ENCODE data around the gene KIF5C. TPM values are rescaled to one million over a fixed set of nuclear protein-coding genes. Genes with fewer than 3 reads are reported as not detected.

The KIF5C gene
- total RNA-seq, 1 experiment from 2014 or later = 0.21 TPM

GRCh38 chr2:149041482-149041881, 166.5 kb downstream of the KIF5C start:
- BruUV-seq (replicated peaks) = no TSS peak
- no peak overlapping the region for H3K4me3 Mint-ChIP-seq (ENCODE audit: unreplicated experiment)
- no peak for DNase-seq (ENCODE audit: unreplicated experiment)
- no peaks in the 10 kb centered on the region for H3K27me3 Mint-ChIP-seq (ENCODE audit: insufficient read depth, unreplicated experiment)
- intact Hi-C loops (cut with micrococcal nuclease) = no loop called here
- H3K36me3 Mint-ChIP-seq (ENCODE audit: insufficient read depth, unreplicated experiment) = no peaks in the 10 kb centered on the region
- H3K27ac Mint-ChIP-seq (ENCODE audit: low read depth, unreplicated experiment) = no peak overlapping the region
- TF ChIP-seq, protein P1, sequence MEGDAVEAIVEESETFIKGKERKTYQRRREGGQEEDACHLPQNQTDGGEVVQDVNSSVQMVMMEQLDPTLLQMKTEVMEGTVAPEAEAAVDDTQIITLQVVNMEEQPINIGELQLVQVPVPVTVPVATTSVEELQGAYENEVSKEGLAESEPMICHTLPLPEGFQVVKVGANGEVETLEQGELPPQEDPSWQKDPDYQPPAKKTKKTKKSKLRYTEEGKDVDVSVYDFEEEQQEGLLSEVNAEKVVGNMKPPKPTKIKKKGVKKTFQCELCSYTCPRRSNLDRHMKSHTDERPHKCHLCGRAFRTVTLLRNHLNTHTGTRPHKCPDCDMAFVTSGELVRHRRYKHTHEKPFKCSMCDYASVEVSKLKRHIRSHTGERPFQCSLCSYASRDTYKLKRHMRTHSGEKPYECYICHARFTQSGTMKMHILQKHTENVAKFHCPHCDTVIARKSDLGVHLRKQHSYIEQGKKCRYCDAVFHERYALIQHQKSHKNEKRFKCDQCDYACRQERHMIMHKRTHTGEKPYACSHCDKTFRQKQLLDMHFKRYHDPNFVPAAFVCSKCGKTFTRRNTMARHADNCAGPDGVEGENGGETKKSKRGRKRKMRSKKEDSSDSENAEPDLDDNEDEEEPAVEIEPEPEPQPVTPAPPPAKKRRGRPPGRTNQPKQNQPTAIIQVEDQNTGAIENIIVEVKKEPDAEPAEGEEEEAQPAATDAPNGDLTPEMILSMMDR (IDR thresholded peaks at IDR 0.05; ENCODE audit: unreplicated experiment) = no peak
- peaks cover 5% of the 10 kb centered on the region for H3K4me1 Mint-ChIP-seq (ENCODE audit: insufficient read depth, unreplicated experiment)
- POLR2A ChIA-PET = interaction anchor here (0.6 to 0.7 kb wide), 3 partner anchors 17 to 237 kb away, joined by 3 read pairs; no protein-coding TSS in a partner anchor
- CTCF ChIA-PET = interaction anchor here (0.6 to 1.4 kb wide), 3 partner anchors 12 to 520 kb away, joined by 4 to 7 read pairs (median 7); no protein-coding TSS in a partner anchor
- no peaks in the 10 kb centered on the region for H3K9me3 Mint-ChIP-seq (ENCODE audit: unreplicated experiment)

- no peak overlapping the region for H3K4me3 Mint-ChIP-seq (ENCODE audit: unreplicated experiment)
- TF ChIP-seq, protein P1 (IDR thresholded peaks at IDR 0.05; ENCODE audit: unreplicated experiment) = no peak
- BruUV-seq (replicated peaks) = no TSS peak
- ChIA-PET CTCF (no interaction called here), POLR2A (no interaction called here)
- H3K27ac Mint-ChIP-seq (ENCODE audit: low read depth, unreplicated experiment) = no peak overlapping the region
- H3K9me3 Mint-ChIP-seq (ENCODE audit: unreplicated experiment) = no peaks in the 10 kb centered on the region
- H3K4me1 Mint-ChIP-seq (ENCODE audit: insufficient read depth, unreplicated experiment) = peaks cover 5% of the 10 kb centered on the region
- intact Hi-C loops (cut with micrococcal nuclease) = no loop called here
- no peaks in the 10 kb centered on the region for H3K36me3 Mint-ChIP-seq (ENCODE audit: insufficient read depth, unreplicated experiment)
- H3K27me3 Mint-ChIP-seq (ENCODE audit: insufficient read depth, unreplicated experiment) = no peaks in the 10 kb centered on the region
- DNase-seq (ENCODE audit: unreplicated experiment) = no peak
Observed at GRCh38 chr2:149042881-149043280, 167.9 kb downstream of the KIF5C start.

DNA sequence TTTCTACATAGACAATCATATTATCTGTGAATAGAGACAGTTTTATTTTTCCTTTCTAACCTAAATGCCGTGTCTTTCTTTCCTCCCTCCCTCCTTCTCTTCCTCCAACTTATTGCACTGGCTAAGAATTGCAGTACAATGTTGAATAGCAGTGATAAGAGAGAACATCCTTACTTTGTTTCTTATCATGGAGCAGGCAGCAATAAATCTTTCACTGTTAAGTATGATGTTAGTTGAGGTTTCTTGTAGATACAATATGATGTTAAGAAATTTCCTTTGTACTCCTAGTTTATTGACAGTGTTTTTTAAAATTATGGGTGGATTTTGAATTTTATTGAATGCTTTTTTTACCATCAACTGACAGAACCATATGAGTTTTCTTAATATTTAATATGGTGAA, 169.5 kb downstream of the KIF5C start:
- DNase-seq (ENCODE audit: unreplicated experiment) = no peak
- Mint-ChIP-seq H3K27me3 (ENCODE audit: insufficient read depth, unreplicated experiment) (no peaks in the 10 kb centered on the region), H3K27ac (ENCODE audit: low read depth, unreplicated experiment) (no peak overlapping the region), H3K36me3 (ENCODE audit: insufficient read depth, unreplicated experiment) (no peaks in the 10 kb centered on the region), H3K4me1 (ENCODE audit: insufficient read depth, unreplicated experiment) (peaks cover 18% of the 10 kb centered on the region), H3K9me3 (ENCODE audit: unreplicated experiment) (no peaks in the 10 kb centered on the region), H3K4me3 (ENCODE audit: unreplicated experiment) (no peak overlapping the region)
- intact Hi-C loops (cut with micrococcal nuclease) = no loop called here
- TF ChIP-seq, protein P1 (IDR thresholded peaks at IDR 0.05; ENCODE audit: unreplicated experiment) = no peak
- CTCF ChIA-PET = no interaction called here
- POLR2A ChIA-PET = no interaction called here
- no TSS peak for BruUV-seq (replicated peaks)

DNA sequence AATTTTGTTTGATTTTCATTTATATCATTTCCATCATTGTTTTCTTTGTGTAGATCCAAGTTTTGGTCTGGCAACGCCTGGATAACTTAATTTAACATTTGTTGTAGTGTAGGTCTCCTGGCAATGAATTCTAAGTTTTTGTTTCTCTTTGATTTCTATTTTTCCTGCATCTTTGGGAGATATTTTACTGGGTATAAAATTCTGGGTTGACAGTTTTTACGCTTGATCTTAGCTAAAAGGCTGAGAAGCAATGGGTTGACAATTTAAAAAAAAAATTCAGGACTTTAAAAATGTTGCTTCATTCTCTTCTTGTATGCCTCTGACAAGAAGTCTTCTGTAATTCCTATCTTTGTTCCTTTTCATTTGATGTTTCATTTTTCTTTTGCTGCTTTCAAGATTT, 172.1 kb downstream of the KIF5C start:
- TF ChIP-seq, protein P1 (IDR thresholded peaks at IDR 0.05; ENCODE audit: unreplicated experiment) = no peak
- Mint-ChIP-seq H3K36me3 (ENCODE audit: insufficient read depth, unreplicated experiment) (no peaks in the 10 kb centered on the region), H3K4me3 (ENCODE audit: unreplicated experiment) (no peak overlapping the region), H3K4me1 (ENCODE audit: insufficient read depth, unreplicated experiment) (peaks cover 14% of the 10 kb centered on the region), H3K9me3 (ENCODE audit: unreplicated experiment) (no peaks in the 10 kb centered on the region), H3K27ac (ENCODE audit: low read depth, unreplicated experiment) (no peak overlapping the region), H3K27me3 (ENCODE audit: insufficient read depth, unreplicated experiment) (no peaks in the 10 kb centered on the region)
- intact Hi-C loops (cut with micrococcal nuclease) = no loop called here
- no peak for DNase-seq (ENCODE audit: unreplicated experiment)
- BruUV-seq (replicated peaks) = no TSS peak
- ChIA-PET CTCF (no interaction called here), POLR2A (interaction anchor here (0.7 to 1.3 kb wide), 2 partner anchors 13 to 18 kb away, joined by 4 to 5 read pairs; no protein-coding TSS in a partner anchor)

All from MCF 10A (cell line).